Coronary artery (tissue), 2 donors: ENCODE results near the gene NGB.

Experiments used
- DNase-seq: peaks from one replicate; pipeline ENCODE4 v3.0.0-alpha.2; 2017; ENCODE audit warnings: low spot score
- H3K27ac ChIP-seq, 2 donors: fragments of 200-600 bp; sonication (generic); one replicate each; pipeline ENCODE4 v1.5.1; 2016 to 2019
- H3K4me3 ChIP-seq: fragments of 200-600 bp; sonication (generic); 2 replicates; pipeline ENCODE4 v1.5.1; 2016; ENCODE audit warnings: mild to moderate bottlenecking, moderate library complexity
- CTCF ChIP-seq: fragments of 200-600 bp; sonication (generic); IDR thresholded peaks from one replicate; pipeline ENCODE4 v1.5.1; 2019; ENCODE audit warnings: antibody characterized with exemption

NGB gene

GRCh38 chr14:77238996-77239395, 32.0 kb downstream of the NGB start:
- no peak overlapping the region for H3K4me3 ChIP-seq
- H3K27ac ChIP-seq = no peak overlapping the region
- TF ChIP-seq CTCF = no peak
- DNase-seq = no peak

- no peak overlapping the region for H3K27ac ChIP-seq
- TF ChIP-seq CTCF = no peak
Observed at GRCh38 chr14:77238356-77238755, 32.6 kb downstream of the NGB start.

GRCh38 chr14:77236814-77237213, 34.2 kb downstream of the NGB start:
- Histone ChIP-seq H3K27ac (no peak overlapping the region), H3K4me3 (no peak overlapping the region)
- no peak for TF ChIP-seq CTCF
- DNase-seq = no peak

More at GRCh38 chr14:77238356-77238755, 32.6 kb downstream of the NGB start:
- no peak for DNase-seq
- H3K4me3 ChIP-seq = no peak overlapping the region

- H3K4me3 ChIP-seq = no peak overlapping the region
- no peak for DNase-seq
- no peak overlapping the region for H3K27ac ChIP-seq
- TF ChIP-seq CTCF = no peak
Observed at GRCh38 chr14:77231721-77232120, 39.3 kb downstream of the NGB start.

GRCh38 chr14:77230914-77231313, 40.1 kb downstream of the NGB start:
- Histone ChIP-seq H3K4me3 (no peak overlapping the region), H3K27ac (no peak overlapping the region)
- no peak for DNase-seq
- no peak for TF ChIP-seq CTCF

- TF ChIP-seq CTCF = no peak
- no peak overlapping the region for H3K27ac ChIP-seq
Observed at GRCh38 chr14:77228056-77228455, 43.0 kb downstream of the NGB start.

GRCh38 chr14:77225892-77226557, 45.0 kb downstream of the NGB start:
- H3K27ac ChIP-seq = no peak overlapping the region
- TF ChIP-seq CTCF = no peak
- no peak overlapping the region for H3K4me3 ChIP-seq
- DNase-seq = no peak

More at GRCh38 chr14:77228056-77228455, 43.0 kb downstream of the NGB start:
- H3K4me3 ChIP-seq = no peak overlapping the region
- DNase-seq = no peak
